HepG2 (cell line): ENCODE measurements around the gene KIAA1217. TPM values are rescaled to one million over a fixed set of nuclear protein-coding genes. Genes with fewer than 3 reads are reported as not detected.

Experiments used
- ATAC-seq: fragments of 200-7000 bp; cut with Tn5 transposase; 3 replicates; pipeline ENCODE4 v1.9.1; 2020; ENCODE audit warnings: mild to moderate bottlenecking, moderate library complexity
- BruUV-seq: library from RNA; stranded (reverse); fragments of 400-500 nt; replicated peaks from 2 replicates; lab custom pipeline; 2021; lab: Mats Ljungman, UMichigan
- CTCF ChIA-PET: fragments of 300-600 bp; formaldehyde crosslinking; extraction: SDS; loops from one replicate; lab custom pipeline; 2021; ENCODE audit warnings: low total read pairs, inconsistent platforms, low intra/inter-chr PET ratio; lab: Yijun Ruan, JAX
- POLR2A ChIA-PET: fragments of 350-600 bp; sonication (Branson Sonifier 250); formaldehyde crosslinking; loops from one replicate; lab custom pipeline; 2020; ENCODE audit warnings: antibody characterized with exemption, inconsistent platforms; lab: Yijun Ruan, JAX
- DNase-seq: peaks from one replicate; pipeline ENCODE4 v3.0.0-alpha.2; 2015; ENCODE audit warnings: low spot score
- FAIRE-seq: peaks from 3 replicates; lab custom pipeline; 2011; peaks lifted over from hg19 to GRCh38; lab: Jason Lieb, UNC
- H2AFZ ChIP-seq: one replicate; pipeline ENCODE4 v1.6.1; 2011; ENCODE audit warnings: low read length, inconsistent platforms
- H3K27ac ChIP-seq: fragments of 300-600 bp; 3 replicates; pipeline ENCODE4 v1.8.0; 2011; ENCODE audit warnings: mixed run types, mild to moderate bottlenecking, mixed read lengths, low read length, inconsistent platforms; ENCODE audit not compliant: insufficient read depth; ENCODE audit errors: extremely low read length
- H3K27me3 ChIP-seq, 2 experiments: fragments of 200-600 bp in 1 of 2; 2 replicates in 1 of 2; 3 replicates in 1 of 2; pipeline versions ENCODE4 v1.6.0 to v1.8.0; 2011; ENCODE audit warnings: low read length in 2 of 2, mild to moderate bottlenecking in 2 of 2, moderate library complexity in 2 of 2, inconsistent platforms in 1 of 2; ENCODE audit not compliant: insufficient read depth in 2 of 2, control insufficient read depth in 1 of 2
- H3K36me3 ChIP-seq, 2 experiments: fragments of 200-600 bp in 1 of 2; replicated peaks in 1 of 2; 2 replicates in 1 of 2; 3 replicates in 1 of 2; pipeline versions ENCODE4 v1.5.1 to v1.8.0; 2011; ENCODE audit warnings: low read length in 2 of 2, inconsistent platforms in 1 of 2; ENCODE audit not compliant: insufficient read depth in 2 of 2, control insufficient read depth in 1 of 2
- H3K4me1 ChIP-seq: 2 replicates; pipeline ENCODE4 v1.5.1; 2012; ENCODE audit warnings: low read length, inconsistent platforms; ENCODE audit not compliant: insufficient read depth
- H3K4me2 ChIP-seq: 2 replicates; pipeline ENCODE4 v1.6.0; 2011; ENCODE audit warnings: low read depth, low read length, inconsistent platforms
- H3K4me3 ChIP-seq, 3 experiments: fragments of 200-600 bp in 1 of 3; sonication (generic), shearing (Covaris generic) in 1 of 3; replicated peaks in 1 of 3; 2 replicates each; pipeline ENCODE4 v1.5.1; 2011 to 2016; ENCODE audit warnings: low read length in 3 of 3, inconsistent platforms in 2 of 3, low read depth in 2 of 3, mild to moderate bottlenecking in 2 of 3, control low read depth in 1 of 3, mixed read lengths in 1 of 3; ENCODE audit not compliant: insufficient read depth in 1 of 3
- H3K79me2 ChIP-seq: one replicate; pipeline ENCODE4 v1.6.1; 2011; ENCODE audit warnings: low read length, inconsistent platforms; ENCODE audit not compliant: insufficient read depth
- H3K9ac ChIP-seq: 2 replicates; pipeline ENCODE4 v1.6.0; 2011; ENCODE audit warnings: mild to moderate bottlenecking, low read depth, low read length, inconsistent platforms; ENCODE audit not compliant: insufficient read depth
- H3K9me3 ChIP-seq: 2 replicates; pipeline ENCODE4 v1.5.1; 2012; ENCODE audit warnings: mild to moderate bottlenecking, low read length
- H4K20me1 ChIP-seq: 2 replicates; pipeline ENCODE4 v1.6.0; 2011; ENCODE audit warnings: inconsistent platforms, mild to moderate bottlenecking, low read length, moderate library complexity; ENCODE audit not compliant: insufficient read depth
- DR1 ChIP-seq: sonication (generic); formaldehyde crosslinking; IDR thresholded peaks from 2 replicates; pipeline ENCODE4 v1.8.0; 2021; ENCODE audit warnings: mild to moderate bottlenecking, missing genetic modification reagents, inconsistent platforms
- EEA1 ChIP-seq: sonication (generic); formaldehyde crosslinking; IDR thresholded peaks from 2 replicates; pipeline ENCODE4 v1.5.1; 2020; ENCODE audit warnings: mild to moderate bottlenecking, missing genetic modification reagents, borderline replicate concordance
- HNRNPL ChIP-seq: fragments of 200-400 bp; formaldehyde crosslinking; IDR thresholded peaks from 2 replicates; pipeline ENCODE4 v1.6.1; 2017; ENCODE audit warnings: mild to moderate bottlenecking, low read depth, low read length
- KDM1A ChIP-seq: IDR thresholded peaks from 2 replicates; pipeline ENCODE4 v1.6.1; 2016; ENCODE audit warnings: missing compliant biosample characterization
- MEIS1 ChIP-seq: sonication (generic); formaldehyde crosslinking; IDR thresholded peaks from 2 replicates; pipeline ENCODE4 v1.9.0; 2021; ENCODE audit warnings: mild to moderate bottlenecking, missing genetic modification reagents, moderate library complexity, borderline replicate concordance
- NR2F2 ChIP-seq: IDR thresholded peaks from 2 replicates; pipeline ENCODE4 v1.6.1; 2012; ENCODE audit warnings: low read depth, inconsistent platforms, borderline replicate concordance
- PHB2 ChIP-seq: fragments of 450-650 bp; IDR thresholded peaks from 2 replicates; pipeline ENCODE4 v1.6.1; 2018; ENCODE audit not compliant: partially characterized antibody
- RBAK ChIP-seq: sonication (generic); formaldehyde crosslinking; IDR thresholded peaks from 2 replicates; pipeline ENCODE4 v1.5.1; 2020; ENCODE audit warnings: mild to moderate bottlenecking, missing genetic modification reagents
- TGIF2 ChIP-seq: IDR thresholded peaks from 2 replicates; pipeline ENCODE4 v1.6.1; 2016; ENCODE audit warnings: control low read depth, missing compliant biosample characterization
- THYN1 ChIP-seq: sonication (generic); formaldehyde crosslinking; IDR thresholded peaks from 2 replicates; pipeline ENCODE4 v1.8.1; 2023; ENCODE audit warnings: low read depth, mild to moderate bottlenecking, moderate library complexity, missing genetic modification reagents, borderline replicate concordance
- YEATS2 ChIP-seq: sonication (generic); formaldehyde crosslinking; IDR thresholded peaks from 2 replicates; pipeline ENCODE4 v1.4.0; 2020; ENCODE audit warnings: missing genetic modification reagents, borderline replicate concordance
- ZNF296 ChIP-seq: sonication (generic); formaldehyde crosslinking; conservative IDR thresholded peaks from 2 replicates; pipeline ENCODE4 v1.5.0; 2020; ENCODE audit warnings: mild to moderate bottlenecking, missing genetic modification reagents
- ZNF569 ChIP-seq: sonication (generic); formaldehyde crosslinking; IDR thresholded peaks from 2 replicates; pipeline ENCODE4 v1.5.0; 2020; ENCODE audit warnings: mild to moderate bottlenecking, missing genetic modification reagents, moderate library complexity, borderline replicate concordance
- WGBS: methylation state at CpG from one replicate; pipeline ENCODE4 v1.1.6; 2017; ENCODE audit warnings: low lambda C conversion rate; 5-methylcytosine and 5-hydroxymethylcytosine counted together
- in situ Hi-C: cut with HindIII; loops from 2 replicates; pipeline ENCODE4 v1.10.0; 2017; ENCODE audit warnings: low pct_unique_long_range_greater_than_20kb; ENCODE audit not compliant: extremely low pct_ligation_motif_present
- intact Hi-C: fragments of 100-400 bp; cut with micrococcal nuclease; formaldehyde crosslinking; loops from one replicate; pipeline ENCODE4 v1.10.0; 2022; ENCODE audit not compliant: unreplicated experiment
- polyA plus RNA-seq, 8 experiments: library from polyadenylated mRNA; depleted of rRNA in 3 of 8; stranded (reverse) in 7 of 8; unstranded in 1 of 8; fragments of >200 nt; fragmentation: Illumina TruSeq in 4 of 8; extraction: Trizol in 4 of 8; gene quantifications; 2 replicates each; pipeline versions ENCODE4 v1.2.1 to v1.2.3, GENCODE V29; 2011 to 2016; ENCODE audit warnings: low read depth in 4 of 8, missing spikeins in 1 of 8, mixed read lengths in 1 of 8; ENCODE audit not compliant: insufficient read depth in 1 of 8
- total RNA-seq, 5 experiments: library from RNA; depleted of rRNA; stranded (reverse); fragments of >200 nt; fragmentation: Illumina TruSeq; extraction: Trizol; gene quantifications; 2 replicates each; pipeline ENCODE4 v1.2.3, GENCODE V29; 2016; ENCODE audit warnings: low read depth in 1 of 5
- TF ChIP-seq, protein P1 (sequence below): sonication (generic); formaldehyde crosslinking; IDR thresholded peaks from 2 replicates; pipeline ENCODE4 v1.8.0; 2022; ENCODE audit warnings: missing genetic modification reagents, mild to moderate bottlenecking, borderline replicate concordance
- TF ChIP-seq, protein P2 (sequence below): sonication (generic); formaldehyde crosslinking; IDR thresholded peaks from 2 replicates; pipeline ENCODE4 v1.8.0; 2022; ENCODE audit warnings: mild to moderate bottlenecking, missing genetic modification reagents, moderate library complexity
- TF ChIP-seq, protein P3 (sequence below): sonication (generic); formaldehyde crosslinking; IDR thresholded peaks from 2 replicates; pipeline ENCODE4 v1.4.0; 2020; ENCODE audit warnings: missing genetic modification reagents; ENCODE audit errors: not compliant biosample characterization
- TF ChIP-seq, protein P4 (sequence below): sonication (generic); formaldehyde crosslinking; IDR thresholded peaks from 2 replicates; pipeline ENCODE4 v1.4.0; 2020; ENCODE audit warnings: missing genetic modification reagents, mild to moderate bottlenecking, borderline replicate concordance

Gene KIAA1217
- total and polyA plus RNA-seq, 2 of the 13 experiments (the other 11 are each of a cell fraction or from before 2014, with no cell fraction given): 4.6 to 10.9 TPM

DNA sequence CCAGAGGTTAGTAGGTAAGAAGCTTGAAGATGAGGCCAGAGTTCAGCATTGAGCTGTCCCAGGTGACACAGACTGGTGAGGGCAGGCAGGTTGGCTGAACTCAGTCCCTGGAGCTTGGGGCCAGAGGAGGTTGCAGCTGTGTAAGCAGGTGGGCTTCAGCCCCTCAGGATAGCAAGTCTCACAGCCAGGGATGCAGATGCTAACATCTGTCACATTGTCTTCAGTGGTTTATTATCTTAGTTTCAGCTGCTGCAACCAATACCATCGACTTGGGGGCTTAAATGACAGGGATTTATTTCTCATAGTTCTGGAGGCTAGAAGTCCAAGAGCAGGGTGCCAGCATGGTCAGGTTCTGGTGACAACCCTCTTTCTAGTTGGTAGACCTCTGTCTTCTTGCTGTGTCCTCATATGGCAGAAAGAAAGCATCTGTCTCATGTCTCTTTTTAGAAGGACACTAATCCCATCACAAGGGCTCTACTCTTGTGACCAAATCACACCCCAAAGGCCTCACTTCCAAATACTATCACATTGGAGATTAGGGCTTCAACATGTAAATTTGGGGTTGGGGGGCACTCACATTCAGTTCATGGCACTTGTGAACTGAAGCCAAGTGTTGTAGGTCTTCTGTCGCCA is 146.2 kb downstream of the KIAA1217 start:
- no peak for TF ChIP-seq ZNF296 (CRISPR knock-in tag)
- TF ChIP-seq HNRNPL: no peak
- no peak for TF ChIP-seq DR1 (CRISPR knock-in tag)
- TF ChIP-seq, protein P1, sequence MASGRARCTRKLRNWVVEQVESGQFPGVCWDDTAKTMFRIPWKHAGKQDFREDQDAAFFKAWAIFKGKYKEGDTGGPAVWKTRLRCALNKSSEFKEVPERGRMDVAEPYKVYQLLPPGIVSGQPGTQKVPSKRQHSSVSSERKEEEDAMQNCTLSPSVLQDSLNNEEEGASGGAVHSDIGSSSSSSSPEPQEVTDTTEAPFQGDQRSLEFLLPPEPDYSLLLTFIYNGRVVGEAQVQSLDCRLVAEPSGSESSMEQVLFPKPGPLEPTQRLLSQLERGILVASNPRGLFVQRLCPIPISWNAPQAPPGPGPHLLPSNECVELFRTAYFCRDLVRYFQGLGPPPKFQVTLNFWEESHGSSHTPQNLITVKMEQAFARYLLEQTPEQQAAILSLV (CRISPR knock-in tag): no peak
- TF ChIP-seq, protein P2, sequence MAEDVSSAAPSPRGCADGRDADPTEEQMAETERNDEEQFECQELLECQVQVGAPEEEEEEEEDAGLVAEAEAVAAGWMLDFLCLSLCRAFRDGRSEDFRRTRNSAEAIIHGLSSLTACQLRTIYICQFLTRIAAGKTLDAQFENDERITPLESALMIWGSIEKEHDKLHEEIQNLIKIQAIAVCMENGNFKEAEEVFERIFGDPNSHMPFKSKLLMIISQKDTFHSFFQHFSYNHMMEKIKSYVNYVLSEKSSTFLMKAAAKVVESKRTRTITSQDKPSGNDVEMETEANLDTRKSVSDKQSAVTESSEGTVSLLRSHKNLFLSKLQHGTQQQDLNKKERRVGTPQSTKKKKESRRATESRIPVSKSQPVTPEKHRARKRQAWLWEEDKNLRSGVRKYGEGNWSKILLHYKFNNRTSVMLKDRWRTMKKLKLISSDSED (CRISPR knock-in tag): no peak
- TF ChIP-seq NR2F2: no peak
- TF ChIP-seq EEA1: no peak
- TF ChIP-seq, protein P3, sequence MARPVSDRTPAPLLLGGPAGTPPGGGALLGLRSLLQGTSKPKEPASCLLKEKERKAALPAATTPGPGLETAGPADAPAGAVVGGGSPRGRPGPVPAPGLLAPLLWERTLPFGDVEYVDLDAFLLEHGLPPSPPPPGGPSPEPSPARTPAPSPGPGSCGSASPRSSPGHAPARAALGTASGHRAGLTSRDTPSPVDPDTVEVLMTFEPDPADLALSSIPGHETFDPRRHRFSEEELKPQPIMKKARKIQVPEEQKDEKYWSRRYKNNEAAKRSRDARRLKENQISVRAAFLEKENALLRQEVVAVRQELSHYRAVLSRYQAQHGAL (CRISPR knock-in tag): no peak
- TF ChIP-seq MEIS1 (CRISPR knock-in tag): no peak
- TF ChIP-seq, protein P4, sequence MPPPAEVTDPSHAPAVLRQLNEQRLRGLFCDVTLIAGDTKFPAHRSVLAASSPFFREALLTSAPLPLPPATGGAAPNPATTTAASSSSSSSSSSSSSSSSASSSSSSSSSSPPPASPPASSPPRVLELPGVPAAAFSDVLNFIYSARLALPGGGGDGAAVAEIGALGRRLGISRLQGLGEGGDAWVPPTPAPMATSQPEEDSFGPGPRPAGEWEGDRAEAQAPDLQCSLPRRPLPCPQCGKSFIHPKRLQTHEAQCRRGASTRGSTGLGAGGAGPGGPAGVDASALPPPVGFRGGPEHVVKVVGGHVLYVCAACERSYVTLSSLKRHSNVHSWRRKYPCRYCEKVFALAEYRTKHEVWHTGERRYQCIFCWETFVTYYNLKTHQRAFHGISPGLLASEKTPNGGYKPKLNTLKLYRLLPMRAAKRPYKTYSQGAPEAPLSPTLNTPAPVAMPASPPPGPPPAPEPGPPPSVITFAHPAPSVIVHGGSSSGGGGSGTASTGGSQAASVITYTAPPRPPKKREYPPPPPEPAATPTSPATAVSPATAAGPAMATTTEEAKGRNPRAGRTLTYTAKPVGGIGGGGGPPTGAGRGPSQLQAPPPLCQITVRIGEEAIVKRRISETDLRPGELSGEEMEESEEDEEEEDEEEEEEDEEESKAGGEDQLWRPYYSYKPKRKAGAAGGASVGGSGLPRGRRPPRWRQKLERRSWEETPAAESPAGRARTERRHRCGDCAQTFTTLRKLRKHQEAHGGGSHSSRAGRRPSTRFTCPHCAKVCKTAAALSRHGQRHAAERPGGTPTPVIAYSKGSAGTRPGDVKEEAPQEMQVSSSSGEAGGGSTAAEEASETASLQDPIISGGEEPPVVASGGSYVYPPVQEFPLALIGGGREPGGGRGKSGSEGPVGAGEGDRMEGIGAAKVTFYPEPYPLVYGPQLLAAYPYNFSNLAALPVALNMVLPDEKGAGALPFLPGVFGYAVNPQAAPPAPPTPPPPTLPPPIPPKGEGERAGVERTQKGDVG (CRISPR knock-in tag): no peak
- TF ChIP-seq THYN1 (CRISPR knock-in tag): no peak
- no peak for TF ChIP-seq TGIF2
- no peak for TF ChIP-seq ZNF569
- TF ChIP-seq RBAK (CRISPR knock-in tag): no peak
- no peak for TF ChIP-seq KDM1A (CRISPR knock-in tag)
- no peak for TF ChIP-seq YEATS2 (CRISPR knock-in tag)
- TF ChIP-seq PHB2: no peak
- Histone ChIP-seq H3K4me3 (no peak overlapping the region), H2AFZ (no peak overlapping the region), H4K20me1 (no peaks in the 10 kb centered on the region), H3K4me1 (no peaks in the 10 kb centered on the region), H3K9ac (no peak overlapping the region), H3K27ac (no peak overlapping the region), H3K79me2 (no peaks in the 10 kb centered on the region), H3K4me2 (no peak overlapping the region), H3K27me3 (no peaks in the 10 kb centered on the region), H3K9me3 (no peaks in the 10 kb centered on the region), H3K36me3 (peaks cover 0 to 3% of the 10 kb centered on the region in 2 experiments; a peak in 1 of 5 replicates)
- ChIA-PET CTCF (no interaction called here), POLR2A (no interaction called here)
- intact Hi-C loops: no loop called here
- FAIRE-seq: no peak
- in situ Hi-C loops: no loop called here
- BruUV-seq: no TSS peak
- no peak for DNase-seq
- WGBS: 94% methylated on average over 2 of the region's 2 CpGs
- no peak for ATAC-seq
